ENCODE data around the gene MAP1A. TPM values are rescaled to one million over a fixed set of nuclear protein-coding genes. Genes with fewer than 3 reads are reported as not detected.

The MAP1A gene
- total RNA-seq, 1 experiment from 2014 or later: 2.5 TPM

GRCh38 chr15:43529141-43529540, 11.7 kb downstream of the MAP1A start:
- no peak overlapping the region for H4K8ac ChIP-seq (replicated peaks; ENCODE audit: insufficient read length, low read depth, low read length)
- no peaks in the 10 kb centered on the region for H3K79me2 ChIP-seq (ENCODE audit: insufficient read depth, low read length)
- H3K27ac ChIP-seq (ENCODE audit: insufficient read length, low read depth, low read length): no peak overlapping the region
- peaks cover 8% of the 10 kb centered on the region; the same call in 1 of the 2 replicates for H3K4me1 ChIP-seq (ENCODE audit: insufficient read depth, low read length)
- no peak overlapping the region for H2AFZ ChIP-seq (ENCODE audit: low read length)
- no peak overlapping the region for H3K23ac ChIP-seq (ENCODE audit: insufficient read length, low read depth, low read length)
- no peak overlapping the region for H2BK20ac ChIP-seq (ENCODE audit: low read depth, low read length, poor library complexity, severe bottlenecking)
- no peak overlapping the region for H3K4me2 ChIP-seq (ENCODE audit: insufficient read depth, insufficient read length, low read length)
- no peak overlapping the region for H3K27ac Mint-ChIP-seq
- no peak overlapping the region for H2BK15ac ChIP-seq (ENCODE audit: low read depth, low read length)
- WGBS (ENCODE audit: extremely low coverage, insufficient read length, low lambda C conversion rate): no CpG with 5 or more reads among the region's 15 CpGs
- no peak overlapping the region for H3K9ac ChIP-seq (ENCODE audit: extremely low read depth, insufficient read length, low read length)
- no peak overlapping the region for H4K5ac ChIP-seq (ENCODE audit: insufficient read length, low read depth, low read length)
- no peak for TF ChIP-seq CTCF (conservative IDR thresholded peaks at IDR 0.05)
- peaks cover 20 to 29% of the 10 kb centered on the region in 2 experiments for H3K4me1 Mint-ChIP-seq
- no peaks in the 10 kb centered on the region for H4K20me1 ChIP-seq (ENCODE audit: control insufficient read depth, insufficient read depth, insufficient read length)
- no peaks in the 10 kb centered on the region for H3K9me3 Mint-ChIP-seq
- no peak overlapping the region for H3K4ac ChIP-seq (ENCODE audit: low read depth, low read length)
- peaks cover 21% of the 10 kb centered on the region for H3K27me3 Mint-ChIP-seq (ENCODE audit: low read depth)
- H3K56ac ChIP-seq (ENCODE audit: insufficient read length, low read depth, low read length): no peak overlapping the region
- no peaks in the 10 kb centered on the region for H3K23me2 ChIP-seq (ENCODE audit: insufficient read length, low read depth, low read length, poor library complexity, severe bottlenecking)
- H2BK5ac ChIP-seq (ENCODE audit: insufficient read length, low read length): no peak overlapping the region
- no peak overlapping the region for H3K18ac ChIP-seq (ENCODE audit: insufficient read length, low read depth, low read length)
- H4K91ac ChIP-seq (ENCODE audit: insufficient read length, low read depth, low read length): no peak overlapping the region
- 0 out of 7 replicates have a peak, but pooled peaks cover 0 to 4% (median 0%) of the 10 kb centered on the region in 3 experiments for H3K36me3 Mint-ChIP-seq (ENCODE audit: insufficient read depth in 1 of 3, low read depth in 3 of 3)
- no peak overlapping the region for H3T11ph ChIP-seq (ENCODE audit: low read length)
- H3K79me1 ChIP-seq (ENCODE audit: insufficient read depth, low read depth, low read length, poor library complexity, severe bottlenecking): no peaks in the 10 kb centered on the region
- H2BK12ac ChIP-seq (ENCODE audit: insufficient read length, low read depth, low read length): no peak overlapping the region
- no peak overlapping the region for H2BK120ac ChIP-seq (ENCODE audit: low read depth, low read length, poor library complexity, severe bottlenecking)
- no peak for DNase-seq
- no peak overlapping the region for H2AK5ac ChIP-seq (ENCODE audit: insufficient read length, low read length)
- no peaks in the 10 kb centered on the region for H3K27me3 ChIP-seq (ENCODE audit: insufficient read depth, low read length)
- H3K14ac ChIP-seq (ENCODE audit: insufficient read depth, low read length): no peak overlapping the region
- H3K9me3 ChIP-seq (ENCODE audit: control insufficient read depth, low read depth, low read length): no peaks in the 10 kb centered on the region
- no peak overlapping the region for H3K4me3 Mint-ChIP-seq
